Measurements from ENCODE around the gene SPHKAP. TPM values are rescaled to one million over a fixed set of nuclear protein-coding genes. Genes with fewer than 3 reads are reported as not detected.

SPHKAP gene
- total and polyA plus RNA-seq, 2 donors (not counting 1 experiment from before 2014, with no cell fraction given) = not detected

DNA sequence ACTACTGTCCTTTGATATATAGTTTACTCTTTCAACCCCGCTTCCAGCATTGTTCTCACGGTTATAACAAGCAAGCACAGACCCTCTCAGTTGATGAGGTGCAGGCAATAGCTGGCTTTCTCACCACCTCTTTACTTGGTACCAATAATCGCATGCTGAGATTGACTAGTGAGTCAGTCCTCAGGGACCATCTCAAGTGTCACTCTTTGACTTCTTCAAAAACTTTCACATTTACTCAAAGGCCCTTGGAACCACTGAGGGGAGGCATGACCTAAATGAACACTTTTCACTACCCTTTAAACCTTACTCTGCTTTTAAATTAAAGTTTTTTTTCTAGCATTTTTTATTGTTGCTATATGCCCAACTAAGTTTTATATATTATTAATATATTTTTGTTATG is 208.2 kb downstream of the SPHKAP start:
- Histone ChIP-seq H3K36me3 (ENCODE audit: control insufficient read depth, insufficient read depth, low read length) (no peaks in the 10 kb centered on the region), H3K79me2 (ENCODE audit: control insufficient read depth, insufficient read depth, low read length) (no peaks in the 10 kb centered on the region), H3K27me3 (ENCODE audit: control insufficient read depth, insufficient read depth, low read length) (no peaks in the 10 kb centered on the region), H2AFZ (ENCODE audit: low read length) (no peak overlapping the region), H3K9me3 (ENCODE audit: control insufficient read depth, insufficient read depth, low read depth, low read length) (no peaks in the 10 kb centered on the region), H4K20me1 (ENCODE audit: control insufficient read depth, extremely low read depth, insufficient read depth, low read length) (no peaks in the 10 kb centered on the region), H3K4me3 (replicated peaks in 1 of 4; ENCODE audit: control extremely low read depth in 1 of 4, insufficient read depth in 1 of 4, low read depth in 3 of 4, low read length in 4 of 4) (no peak overlapping the region), H3K27ac (ENCODE audit: insufficient read depth, low read length) (no peak overlapping the region), H3K9ac (ENCODE audit: insufficient read depth, low read length) (no peak overlapping the region), H3K4me1 (ENCODE audit: control insufficient read depth, extremely low read depth, insufficient read depth, low read length) (no peaks in the 10 kb centered on the region), H3K4me2 (ENCODE audit: extremely low read depth, insufficient read depth, low read length) (no peak overlapping the region)
- DNase-seq (ENCODE audit: low read depth in 2 of 2) = no peak
- TF ChIP-seq EZH2 (IDR thresholded peaks at IDR 0.05; ENCODE audit: low read length, missing control alignments) (no peak), CTCF (conservative IDR thresholded peaks at IDR 0.05 in 1 of 2, IDR thresholded peaks at IDR 0.05 in 1 of 2; ENCODE audit: low read depth in 1 of 2, low read length in 2 of 2) (no peak)

DNA sequence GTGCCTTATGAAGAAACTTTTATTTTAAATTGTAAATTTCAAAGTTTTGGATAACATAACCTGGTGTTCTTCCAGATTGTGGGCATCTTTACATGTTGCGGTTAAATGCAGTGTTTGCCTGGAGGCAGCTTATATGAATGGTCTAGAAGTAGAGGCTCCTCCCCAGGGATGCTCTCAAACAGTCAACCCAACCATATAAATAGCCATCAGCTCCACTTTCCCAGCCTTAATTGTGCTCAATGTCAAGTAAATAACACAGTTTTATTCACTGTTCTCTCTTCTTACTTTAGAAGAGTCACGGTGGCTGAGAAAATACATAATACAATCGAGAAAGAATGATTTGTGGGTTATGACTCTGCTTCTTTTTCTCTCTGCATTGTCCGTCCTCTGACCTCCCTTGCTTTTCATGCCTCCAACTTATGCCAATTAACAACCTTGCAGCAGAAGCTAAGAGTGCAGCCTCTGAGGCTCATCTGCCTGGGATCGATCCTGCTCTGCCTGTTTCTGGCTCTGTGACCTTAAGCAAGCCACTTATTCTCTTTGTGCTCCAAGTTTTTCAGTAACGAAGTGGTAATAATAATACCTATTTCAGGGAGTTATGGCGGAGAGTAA is 209.8 kb downstream of the SPHKAP start:
- no peaks in the 10 kb centered on the region for H3K27me3 ChIP-seq (ENCODE audit: control insufficient read depth, insufficient read depth, low read length)

GRCh38 chr2:227960317-227960716 is 221.2 kb downstream of the SPHKAP start:
- no peaks in the 10 kb centered on the region for H4K20me1 ChIP-seq (ENCODE audit: control insufficient read depth, extremely low read depth, insufficient read depth, low read length)
- H3K4me3 ChIP-seq (replicated peaks in 1 of 4; ENCODE audit: control extremely low read depth in 1 of 4, insufficient read depth in 1 of 4, low read depth in 3 of 4, low read length in 4 of 4) = no peak overlapping the region
- no peaks in the 10 kb centered on the region for H3K79me2 ChIP-seq (ENCODE audit: control insufficient read depth, insufficient read depth, low read length)
- H3K27ac ChIP-seq (ENCODE audit: insufficient read depth, low read length) = no peak overlapping the region
- DNase-seq (ENCODE audit: low read depth in 2 of 2) = no peak
- H3K9me3 ChIP-seq (ENCODE audit: control insufficient read depth, insufficient read depth, low read depth, low read length) = no peaks in the 10 kb centered on the region
- no peaks in the 10 kb centered on the region for H3K4me1 ChIP-seq (ENCODE audit: control insufficient read depth, extremely low read depth, insufficient read depth, low read length)
- H2AFZ ChIP-seq (ENCODE audit: low read length) = no peak overlapping the region
- TF ChIP-seq CTCF (conservative IDR thresholded peaks at IDR 0.05 in 1 of 2, IDR thresholded peaks at IDR 0.05 in 1 of 2; ENCODE audit: low read depth in 1 of 2, low read length in 2 of 2) (no peak), EZH2 (IDR thresholded peaks at IDR 0.05; ENCODE audit: low read length, missing control alignments) (no peak)
- H3K9ac ChIP-seq (ENCODE audit: insufficient read depth, low read length) = no peak overlapping the region
- H3K27me3 ChIP-seq (ENCODE audit: control insufficient read depth, insufficient read depth, low read length) = no peaks in the 10 kb centered on the region
- no peaks in the 10 kb centered on the region for H3K36me3 ChIP-seq (ENCODE audit: control insufficient read depth, insufficient read depth, low read length)
- no peak overlapping the region for H3K4me2 ChIP-seq (ENCODE audit: extremely low read depth, insufficient read depth, low read length)

More for the DNA sequence above, 209.8 kb downstream of the SPHKAP start:
- H4K20me1 ChIP-seq (ENCODE audit: control insufficient read depth, extremely low read depth, insufficient read depth, low read length) = no peaks in the 10 kb centered on the region
- no peaks in the 10 kb centered on the region for H3K36me3 ChIP-seq (ENCODE audit: control insufficient read depth, insufficient read depth, low read length)
- no peak overlapping the region for H3K4me2 ChIP-seq (ENCODE audit: extremely low read depth, insufficient read depth, low read length)
- no peak overlapping the region for H3K4me3 ChIP-seq (replicated peaks in 1 of 4; ENCODE audit: control extremely low read depth in 1 of 4, insufficient read depth in 1 of 4, low read depth in 3 of 4, low read length in 4 of 4)
- no peak for TF ChIP-seq CTCF (conservative IDR thresholded peaks at IDR 0.05 in 1 of 2, IDR thresholded peaks at IDR 0.05 in 1 of 2; ENCODE audit: low read depth in 1 of 2, low read length in 2 of 2)
- no peak for TF ChIP-seq EZH2 (IDR thresholded peaks at IDR 0.05; ENCODE audit: low read length, missing control alignments)
- no peaks in the 10 kb centered on the region for H3K79me2 ChIP-seq (ENCODE audit: control insufficient read depth, insufficient read depth, low read length)
- no peaks in the 10 kb centered on the region for H3K4me1 ChIP-seq (ENCODE audit: control insufficient read depth, extremely low read depth, insufficient read depth, low read length)
- DNase-seq (ENCODE audit: low read depth in 2 of 2) = no peak
- no peak overlapping the region for H3K9ac ChIP-seq (ENCODE audit: insufficient read depth, low read length)
- no peaks in the 10 kb centered on the region for H3K9me3 ChIP-seq (ENCODE audit: control insufficient read depth, insufficient read depth, low read depth, low read length)
- no peak overlapping the region for H2AFZ ChIP-seq (ENCODE audit: low read length)
- no peak overlapping the region for H3K27ac ChIP-seq (ENCODE audit: insufficient read depth, low read length)
